ENCODE data around the gene ABI3.

ABI3 gene

DNA sequence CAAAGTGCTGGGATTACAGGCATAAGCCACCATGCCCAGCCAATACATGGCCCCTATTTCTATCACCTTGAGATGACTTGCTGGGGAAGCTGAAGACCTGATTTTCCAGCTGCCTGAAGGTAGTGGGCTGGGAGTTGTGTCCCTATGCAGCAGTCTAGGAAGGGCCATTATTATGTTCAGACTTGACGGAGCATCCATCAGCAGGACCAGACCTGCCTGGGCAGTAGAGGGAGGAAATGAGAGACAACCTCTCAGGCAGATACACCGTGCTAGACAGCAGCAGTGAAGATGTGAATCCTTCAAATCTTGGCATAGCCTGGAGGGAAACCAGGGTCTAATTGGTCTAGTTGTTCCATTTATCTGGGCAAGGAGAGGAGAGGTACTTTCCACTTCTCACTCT is 55.7 kb downstream of the ABI3 start:
- no peaks in the 10 kb centered on the region for H3K36me3 ChIP-seq (ENCODE audit: control insufficient read depth, insufficient read depth, low read length)
- TF ChIP-seq, protein P1, sequence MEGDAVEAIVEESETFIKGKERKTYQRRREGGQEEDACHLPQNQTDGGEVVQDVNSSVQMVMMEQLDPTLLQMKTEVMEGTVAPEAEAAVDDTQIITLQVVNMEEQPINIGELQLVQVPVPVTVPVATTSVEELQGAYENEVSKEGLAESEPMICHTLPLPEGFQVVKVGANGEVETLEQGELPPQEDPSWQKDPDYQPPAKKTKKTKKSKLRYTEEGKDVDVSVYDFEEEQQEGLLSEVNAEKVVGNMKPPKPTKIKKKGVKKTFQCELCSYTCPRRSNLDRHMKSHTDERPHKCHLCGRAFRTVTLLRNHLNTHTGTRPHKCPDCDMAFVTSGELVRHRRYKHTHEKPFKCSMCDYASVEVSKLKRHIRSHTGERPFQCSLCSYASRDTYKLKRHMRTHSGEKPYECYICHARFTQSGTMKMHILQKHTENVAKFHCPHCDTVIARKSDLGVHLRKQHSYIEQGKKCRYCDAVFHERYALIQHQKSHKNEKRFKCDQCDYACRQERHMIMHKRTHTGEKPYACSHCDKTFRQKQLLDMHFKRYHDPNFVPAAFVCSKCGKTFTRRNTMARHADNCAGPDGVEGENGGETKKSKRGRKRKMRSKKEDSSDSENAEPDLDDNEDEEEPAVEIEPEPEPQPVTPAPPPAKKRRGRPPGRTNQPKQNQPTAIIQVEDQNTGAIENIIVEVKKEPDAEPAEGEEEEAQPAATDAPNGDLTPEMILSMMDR (IDR thresholded peaks at IDR 0.05; ENCODE audit: insufficient read depth, low read length, poor library complexity, severe bottlenecking) = no peak
- DNase-seq (ENCODE audit: extremely low read depth, insufficient read length) = no peak

GRCh38 chr17:49267912-49268311 is 57.4 kb downstream of the ABI3 start:
- H3K36me3 ChIP-seq (ENCODE audit: control insufficient read depth, insufficient read depth, low read length) = no peaks in the 10 kb centered on the region
- H3K27me3 ChIP-seq (replicated peaks; ENCODE audit: control insufficient read depth, insufficient read depth, low read length) = no peaks in the 10 kb centered on the region
- H3K4me3 ChIP-seq (replicated peaks; ENCODE audit: low read depth, low read length) = no peak overlapping the region
- TF ChIP-seq, protein P1 (IDR thresholded peaks at IDR 0.05; ENCODE audit: insufficient read depth, low read length, poor library complexity, severe bottlenecking) = no peak
- DNase-seq (ENCODE audit: extremely low read depth, insufficient read length) = no peak

More for the DNA sequence above, 55.7 kb downstream of the ABI3 start:
- H3K4me3 ChIP-seq (replicated peaks; ENCODE audit: low read depth, low read length) = no peak overlapping the region
- no peaks in the 10 kb centered on the region for H3K27me3 ChIP-seq (replicated peaks; ENCODE audit: control insufficient read depth, insufficient read depth, low read length)

GRCh38 chr17:49269356-49269755 is 58.8 kb downstream of the ABI3 start:
- Histone ChIP-seq H3K27me3 (replicated peaks; ENCODE audit: control insufficient read depth, insufficient read depth, low read length) (no peaks in the 10 kb centered on the region), H3K4me3 (replicated peaks; ENCODE audit: low read depth, low read length) (no peak overlapping the region), H3K36me3 (ENCODE audit: control insufficient read depth, insufficient read depth, low read length) (no peaks in the 10 kb centered on the region)
- TF ChIP-seq, protein P1 (IDR thresholded peaks at IDR 0.05; ENCODE audit: insufficient read depth, low read length, poor library complexity, severe bottlenecking) = no peak
- DNase-seq (ENCODE audit: extremely low read depth, insufficient read length) = no peak
